C1 segment of cervical spinal cord (tissue), 14 donors: ENCODE measurements around the gene ZNF227.
"Not testable (repeated sequence)": the region's sequence is repeated elsewhere in the genome, so short reads cannot be mapped to it uniquely, and the experiment has no call there.

ENCODE experiments used
- DNase-seq, 14 donors: peaks; one replicate each; lab custom pipeline; 2025; lab: John Stamatoyannopoulos, UW

Gene ZNF227

GRCh38 chr19:44212250-44212865, at the start of gene ZNF227:
Gene ZNF227, plus strand, starts transcription at chr19:44212532. Its CDS starts 5,261 bp downstream, at chr19:44217793.
- DNase-seq, result peak; percentile 26 to 96 (median 83)

- DNase-seq, result no peak
These were observed 48.5 kb upstream of the ZNF227 start for GRCh38 chr19:44163789-44164188.

GRCh38 chr19:44164327-44164672, 48.0 kb upstream of the ZNF227 start:
- DNase-seq, result no peak

- DNase-seq, result peak; percentile 29 to 99 (median 89)
These were observed 47.4 kb upstream of the ZNF227 start, which contains the start of gene ZNF226 for GRCh38 chr19:44164673-44165512. Gene ZNF226, plus strand, starts transcription at chr19:44165100. Its CDS starts 4,981 bp downstream, at chr19:44170081.

- not testable (repeated sequence) for DNase-seq
These were observed 41.7 kb upstream of the ZNF227 start for GRCh38 chr19:44170660-44171059.

GRCh38 chr19:44176590-44176989, 35.7 kb upstream of the ZNF227 start:
- DNase-seq, result no peak

GRCh38 chr19:44180968-44181367, 31.4 kb upstream of the ZNF227 start:
- no peak for DNase-seq

- no peak for DNase-seq
These were observed 30.2 kb upstream of the ZNF227 start for GRCh38 chr19:44182145-44182544.

GRCh38 chr19:44190020-44190419, 22.3 kb upstream of the ZNF227 start:
- DNase-seq, result no peak

GRCh38 chr19:44192127-44192526, 20.2 kb upstream of the ZNF227 start:
- DNase-seq, result no peak

- DNase-seq, result no peak
These were observed 15.6 kb upstream of the ZNF227 start for GRCh38 chr19:44196772-44197171.

- no peak for DNase-seq
These were observed 9.9 kb upstream of the ZNF227 start for GRCh38 chr19:44202470-44202869.

GRCh38 chr19:44202974-44203373, 9.4 kb upstream of the ZNF227 start:
- DNase-seq, result no peak

- not testable (repeated sequence) for DNase-seq
These were observed 8.5 kb upstream of the ZNF227 start for GRCh38 chr19:44203877-44204276.

- no peak for DNase-seq
These were observed 7.6 kb upstream of the ZNF227 start for GRCh38 chr19:44204772-44205171.

- peak; percentile 26 to 92 (median 83) for DNase-seq
These were observed 5.1 kb upstream of the ZNF227 start for GRCh38 chr19:44207126-44207803.

GRCh38 chr19:44212866-44213346, 574 bp downstream of the ZNF227 start:
- DNase-seq, result peak in 5 of 14 donors; percentile 23 to 35 (median 35)

- DNase-seq, result not testable (repeated sequence)
These were observed 7.6 kb downstream of the ZNF227 start for GRCh38 chr19:44219926-44220325.

- DNase-seq, result not testable (repeated sequence)
These were observed 8.4 kb downstream of the ZNF227 start for GRCh38 chr19:44220761-44221160.

GRCh38 chr19:44221291-44221690, 9.0 kb downstream of the ZNF227 start:
- DNase-seq, result not testable (repeated sequence)

GRCh38 chr19:44228318-44228717, 16.0 kb downstream of the ZNF227 start:
- no peak for DNase-seq

- DNase-seq, result no peak
These were observed 20.5 kb downstream of the ZNF227 start for GRCh38 chr19:44232867-44233266.
